ENCODE measurements around the gene NPHS2. TPM values are rescaled to one million over a fixed set of nuclear protein-coding genes. Genes with fewer than 3 reads are reported as not detected.

The NPHS2 gene
- total and polyA plus RNA-seq, 2 of the 4 experiments (the other 2 are of a cell fraction): not detected

DNA sequence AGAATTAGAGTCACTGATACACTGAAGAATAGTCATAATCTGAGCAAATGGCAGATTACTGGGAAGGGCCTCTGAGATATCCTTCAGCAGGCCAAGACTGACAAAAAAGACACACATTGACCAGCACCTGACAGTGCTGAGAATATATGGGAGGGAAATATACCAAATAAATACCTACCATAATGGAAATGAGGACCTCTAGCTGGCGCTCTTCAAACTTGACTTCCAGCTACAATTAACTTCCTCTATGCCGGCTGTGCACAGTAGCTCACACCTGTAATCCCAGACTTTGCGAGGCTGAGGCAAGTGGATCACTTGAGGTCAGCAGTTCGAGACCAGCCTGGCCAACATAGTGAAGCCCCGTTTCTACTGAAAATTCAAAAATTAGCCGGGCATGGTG is 69.5 kb downstream of the NPHS2 start:
- POLR2A ChIA-PET (ENCODE audit: unreplicated experiment): no interaction called here

More for the DNA sequence above, 69.5 kb downstream of the NPHS2 start:
- H3K9ac ChIP-seq (ENCODE audit: low read depth, low read length): no peak overlapping the region
- no peaks in the 10 kb centered on the region for H3K36me3 ChIP-seq (ENCODE audit: control insufficient read depth, insufficient read depth, low read length)
- WGBS, 2 experiments (ENCODE audit: extremely low coverage in 2 of 2, insufficient read length in 1 of 2): no CpG with 5 or more reads among the region's 6 CpGs
- no peak overlapping the region for H4K5ac ChIP-seq (ENCODE audit: low read depth, low read length)
- no peak for TF ChIP-seq RAD21 (IDR thresholded peaks at IDR 0.05; ENCODE audit: low read length)
- TF ChIP-seq MAFK (IDR thresholded peaks at IDR 0.05; ENCODE audit: low read depth, low read length): no peak
- TF ChIP-seq, protein P1, sequence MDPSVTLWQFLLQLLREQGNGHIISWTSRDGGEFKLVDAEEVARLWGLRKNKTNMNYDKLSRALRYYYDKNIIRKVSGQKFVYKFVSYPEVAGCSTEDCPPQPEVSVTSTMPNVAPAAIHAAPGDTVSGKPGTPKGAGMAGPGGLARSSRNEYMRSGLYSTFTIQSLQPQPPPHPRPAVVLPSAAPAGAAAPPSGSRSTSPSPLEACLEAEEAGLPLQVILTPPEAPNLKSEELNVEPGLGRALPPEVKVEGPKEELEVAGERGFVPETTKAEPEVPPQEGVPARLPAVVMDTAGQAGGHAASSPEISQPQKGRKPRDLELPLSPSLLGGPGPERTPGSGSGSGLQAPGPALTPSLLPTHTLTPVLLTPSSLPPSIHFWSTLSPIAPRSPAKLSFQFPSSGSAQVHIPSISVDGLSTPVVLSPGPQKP (IDR thresholded peaks at IDR 0.05; ENCODE audit: borderline replicate concordance, low read depth, low read length): no peak
- TF ChIP-seq, protein P2, sequence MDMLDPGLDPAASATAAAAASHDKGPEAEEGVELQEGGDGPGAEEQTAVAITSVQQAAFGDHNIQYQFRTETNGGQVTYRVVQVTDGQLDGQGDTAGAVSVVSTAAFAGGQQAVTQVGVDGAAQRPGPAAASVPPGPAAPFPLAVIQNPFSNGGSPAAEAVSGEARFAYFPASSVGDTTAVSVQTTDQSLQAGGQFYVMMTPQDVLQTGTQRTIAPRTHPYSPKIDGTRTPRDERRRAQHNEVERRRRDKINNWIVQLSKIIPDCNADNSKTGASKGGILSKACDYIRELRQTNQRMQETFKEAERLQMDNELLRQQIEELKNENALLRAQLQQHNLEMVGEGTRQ (IDR thresholded peaks at IDR 0.05; ENCODE audit: low read depth, low read length): no peak
- TF ChIP-seq CEBPB (IDR thresholded peaks at IDR 0.05; ENCODE audit: low read depth, low read length): no peak
- TF ChIP-seq MAZ (IDR thresholded peaks at IDR 0.05; ENCODE audit: borderline replicate concordance, low read depth, low read length): no peak
- TF ChIP-seq BHLHE40 (IDR thresholded peaks at IDR 0.05; ENCODE audit: low read depth, low read length): no peak
- no peak for TF ChIP-seq POLR2A (IDR thresholded peaks at IDR 0.05; ENCODE audit: low read depth, low read length)
- no peak for TF ChIP-seq FOS (IDR thresholded peaks at IDR 0.05; ENCODE audit: low read depth, low read length)
- TF ChIP-seq, protein P3, sequence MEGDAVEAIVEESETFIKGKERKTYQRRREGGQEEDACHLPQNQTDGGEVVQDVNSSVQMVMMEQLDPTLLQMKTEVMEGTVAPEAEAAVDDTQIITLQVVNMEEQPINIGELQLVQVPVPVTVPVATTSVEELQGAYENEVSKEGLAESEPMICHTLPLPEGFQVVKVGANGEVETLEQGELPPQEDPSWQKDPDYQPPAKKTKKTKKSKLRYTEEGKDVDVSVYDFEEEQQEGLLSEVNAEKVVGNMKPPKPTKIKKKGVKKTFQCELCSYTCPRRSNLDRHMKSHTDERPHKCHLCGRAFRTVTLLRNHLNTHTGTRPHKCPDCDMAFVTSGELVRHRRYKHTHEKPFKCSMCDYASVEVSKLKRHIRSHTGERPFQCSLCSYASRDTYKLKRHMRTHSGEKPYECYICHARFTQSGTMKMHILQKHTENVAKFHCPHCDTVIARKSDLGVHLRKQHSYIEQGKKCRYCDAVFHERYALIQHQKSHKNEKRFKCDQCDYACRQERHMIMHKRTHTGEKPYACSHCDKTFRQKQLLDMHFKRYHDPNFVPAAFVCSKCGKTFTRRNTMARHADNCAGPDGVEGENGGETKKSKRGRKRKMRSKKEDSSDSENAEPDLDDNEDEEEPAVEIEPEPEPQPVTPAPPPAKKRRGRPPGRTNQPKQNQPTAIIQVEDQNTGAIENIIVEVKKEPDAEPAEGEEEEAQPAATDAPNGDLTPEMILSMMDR (conservative IDR thresholded peaks at IDR 0.05; ENCODE audit: low read depth, low read length): no peak
- no peak for TF ChIP-seq SMC3 (IDR thresholded peaks at IDR 0.05; ENCODE audit: low read depth, low read length)
- no peak for TF ChIP-seq RFX5 (IDR thresholded peaks at IDR 0.05; ENCODE audit: low read depth, low read length)
- TF ChIP-seq MXI1 (IDR thresholded peaks at IDR 0.05; ENCODE audit: borderline replicate concordance, low read depth, low read length): no peak
- TF ChIP-seq RCOR1 (IDR thresholded peaks at IDR 0.05; ENCODE audit: insufficient replicate concordance, low read length): no peak
- TF ChIP-seq CHD1 (IDR thresholded peaks at IDR 0.05; ENCODE audit: low read depth, low read length): no peak
- no peak for TF ChIP-seq NFE2L2 (IDR thresholded peaks at IDR 0.05; ENCODE audit: low read depth, low read length)
- in situ Hi-C loops (cut with MboI; ENCODE audit: low sequenced_read_pairs) (no loop called here), intact Hi-C loops (cut with micrococcal nuclease) (no loop called here), dilution Hi-C loops (cut with HindIII; ENCODE audit: low sequenced_read_pairs, unreplicated experiment) (no loop called here)
- no peak overlapping the region for H3K23ac ChIP-seq (ENCODE audit: low read depth, low read length)
- no peak overlapping the region for H3K14ac ChIP-seq (replicated peaks; ENCODE audit: low read depth, low read length)
- no peak overlapping the region for H2BK120ac ChIP-seq (ENCODE audit: low read depth, low read length)
- H2BK5ac ChIP-seq (ENCODE audit: low read depth, low read length, poor library complexity, severe bottlenecking): no peak overlapping the region
- H2AFZ ChIP-seq (replicated peaks; ENCODE audit: low read length, poor library complexity): no peak overlapping the region
- H3K9me1 ChIP-seq (ENCODE audit: insufficient read depth, low read length): no peaks in the 10 kb centered on the region
- no peak overlapping the region for H3K4me3 ChIP-seq (ENCODE audit: insufficient read depth, low read depth, low read length)
- H3K27ac ChIP-seq (ENCODE audit: insufficient read depth, low read length): no peak overlapping the region
- no peak overlapping the region for H2AK5ac ChIP-seq (ENCODE audit: low read depth, low read length)
- DNase-seq (no peak), ATAC-seq (ENCODE audit: low read depth) (no peak)
- no peaks in the 10 kb centered on the region for H3K9me3 ChIP-seq (ENCODE audit: control insufficient read depth, insufficient read depth, low read length)
- H4K91ac ChIP-seq (ENCODE audit: insufficient read depth, low read depth, low read length): no peak overlapping the region
- H3K79me1 ChIP-seq (ENCODE audit: low read depth in 1 of 2, low read length in 2 of 2): no peaks in the 10 kb centered on the region
- no peak overlapping the region for H3K4ac ChIP-seq (ENCODE audit: low read depth, low read length)
- H2BK15ac ChIP-seq (ENCODE audit: low read depth, low read length): no peak overlapping the region
- H3K56ac ChIP-seq (ENCODE audit: extremely low read depth, insufficient read depth, low read length): no peak overlapping the region
- BruUV-seq (replicated peaks): no TSS peak
- no peaks in the 10 kb centered on the region for H4K20me1 ChIP-seq (ENCODE audit: insufficient read depth, low read length)
- no peak overlapping the region for H2AK9ac ChIP-seq (replicated peaks; ENCODE audit: low read depth, low read length, poor library complexity)
- no peak overlapping the region for H3K4me2 ChIP-seq (ENCODE audit: low read depth, low read length)
- no peak overlapping the region for H3K18ac ChIP-seq (ENCODE audit: low read depth, low read length)
- CTCF ChIA-PET: interaction anchor here (0.6 kb wide), 1 partner anchor 841 kb away, joined by 3 read pairs; no protein-coding TSS in a partner anchor
- no peak overlapping the region for H4K8ac ChIP-seq (ENCODE audit: low read depth in 2 of 2, low read length in 2 of 2)
- H3K27me3 ChIP-seq (ENCODE audit: control insufficient read depth, insufficient read depth, low read length): no peaks in the 10 kb centered on the region
- no peaks in the 10 kb centered on the region for H3K4me1 ChIP-seq (ENCODE audit: control insufficient read depth, insufficient read depth, low read length)
- no peak overlapping the region for H2BK20ac ChIP-seq (ENCODE audit: low read depth, low read length)

Data from IMR-90 (cell line).